ENCODE results near the gene RABL2A. TPM values are rescaled to one million over a fixed set of nuclear protein-coding genes. Genes with fewer than 3 reads are reported as not detected.

The RABL2A gene
- total RNA-seq, result 7.4 and 10.3 TPM in 2 replicates

DNA sequence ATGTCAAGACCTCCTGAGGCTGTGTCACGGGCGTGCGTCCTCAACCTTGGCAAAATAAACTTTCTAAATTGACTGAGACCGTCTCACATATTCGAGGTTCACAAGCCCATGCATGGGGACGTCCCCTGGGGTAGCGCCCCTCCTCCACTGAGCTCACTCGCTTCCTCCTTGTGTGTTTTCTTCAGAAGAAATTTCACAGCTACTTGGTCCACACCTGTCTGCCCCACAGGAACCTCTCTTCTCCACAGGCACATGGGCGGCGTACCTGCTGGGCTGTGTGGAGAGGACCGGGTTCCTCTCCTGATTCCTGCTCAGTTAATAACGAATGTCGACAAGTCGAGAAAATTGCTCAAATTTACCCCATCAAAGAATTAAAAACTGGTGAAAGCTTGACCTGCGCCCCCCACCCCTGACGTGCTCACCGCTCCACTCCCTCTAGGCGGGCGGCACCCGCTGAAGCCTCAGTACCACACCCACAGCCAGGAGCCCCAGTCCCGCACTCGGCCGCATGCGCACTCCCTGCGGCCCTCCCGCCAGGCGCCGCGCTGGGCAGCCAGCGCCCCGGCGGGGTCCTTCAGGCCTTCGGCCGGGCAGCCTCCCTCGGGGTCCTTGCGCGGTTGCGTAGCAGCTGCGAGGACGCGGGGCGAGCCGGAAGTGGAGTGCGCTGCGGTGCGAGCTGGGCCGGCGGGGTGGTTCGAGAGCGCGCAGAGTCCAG is at the start of gene RABL2A:
Gene RABL2A, plus strand, starts transcription at position 651 of the 715 bp plus-strand sequence. CDS start 1,341 bp downstream, outside the sequence.

Small RNA genes within 50 kb of the gene (small RNA-seq; reads per million reads assigned to genes)
- gene MIR1302-3 (ENCODE audit: low replicate concordance), result not detected
- not detected for gene RNU6-744P (ENCODE audit: low replicate concordance)

Other genes starting within 250 kb of the RABL2A start
- 21.3 and 24.7 TPM in 2 replicates for gene ZNG1B, start 189.6 kb upstream of the RABL2A start, total RNA-seq
- under 0.01 and 0.14 TPM in 2 replicates for gene FOXD4L1, start 128.6 kb upstream of the RABL2A start, total RNA-seq
- 139 and 188 TPM in 2 replicates for gene SLC35F5, start 129.4 kb downstream of the RABL2A start, total RNA-seq